HEK293 (cell line): ENCODE results near the gene SCIN.

Experiments
- CTCF ChIA-PET: fragments of 350-600 bp; formaldehyde crosslinking; extraction: SDS; loops from one replicate; lab custom pipeline; 2021; ENCODE audit warnings: antibody characterized with exemption; lab: Yijun Ruan, JAX
- POLR2A ChIA-PET: fragments of 300-600 bp; formaldehyde crosslinking; extraction: SDS; loops from one replicate; lab custom pipeline; 2020; ENCODE audit warnings: antibody characterized with exemption, inconsistent platforms; lab: Yijun Ruan, JAX
- H3K27ac ChIP-seq: fragments of 200-500 bp; sonication (Bioruptor generic); 2 replicates; pipeline ENCODE4 v1.5.1; 2014; ENCODE audit warnings: low read depth, low read length, control low read depth, inconsistent platforms; ENCODE audit errors: extremely low read depth
- H3K36me3 ChIP-seq, 2 experiments: fragments of 200-500 bp in 1 of 2; sonication (Bioruptor generic) in 1 of 2; 1 replicate in 1 of 2; 2 replicates in 1 of 2; pipeline ENCODE4 v1.5.1; 2014 to 2017; ENCODE audit warnings: inconsistent platforms in 2 of 2, low read length in 2 of 2; ENCODE audit not compliant: control insufficient read depth in 2 of 2, insufficient read depth in 1 of 2
- H3K4me1 ChIP-seq: fragments of 200-500 bp; sonication (Bioruptor generic); 2 replicates; pipeline ENCODE4 v1.5.1; 2014; ENCODE audit warnings: mild to moderate bottlenecking, low read length, inconsistent platforms; ENCODE audit not compliant: control insufficient read depth, insufficient read depth
- H3K4me3 ChIP-seq: 2 replicates; pipeline ENCODE4 v1.5.1; 2011; ENCODE audit warnings: low read depth, mild to moderate bottlenecking, control low read depth, low read length, moderate library complexity
- H3K9me3 ChIP-seq: fragments of 200-500 bp; sonication (Bioruptor generic); 2 replicates; pipeline ENCODE4 v1.5.1; 2014; ENCODE audit warnings: low read depth, low read length, inconsistent platforms; ENCODE audit not compliant: control insufficient read depth, insufficient read depth
- REPIN1 ChIP-seq: fragments of 450-650 bp; formaldehyde crosslinking; IDR thresholded peaks from 2 replicates; pipeline ENCODE4 v1.5.1; 2017; ENCODE audit warnings: missing biosample characterization, missing genetic modification characterization, low read depth
- ZBTB20 ChIP-seq: fragments of 450-650 bp; formaldehyde crosslinking; IDR thresholded peaks from 2 replicates; pipeline ENCODE4 v1.5.1; 2016; ENCODE audit warnings: missing biosample characterization, missing genetic modification characterization
- ZFP37 ChIP-seq: fragments of 450-650 bp; formaldehyde crosslinking; IDR thresholded peaks from 2 replicates; pipeline ENCODE4 v1.5.1; 2016; ENCODE audit warnings: missing biosample characterization, missing genetic modification characterization
- ZNF155 ChIP-seq: fragments of 450-650 bp; formaldehyde crosslinking; IDR thresholded peaks from 2 replicates; pipeline ENCODE4 v1.5.1; 2016; ENCODE audit warnings: missing biosample characterization, missing genetic modification characterization
- ZNF223 ChIP-seq: fragments of 450-650 bp; formaldehyde crosslinking; IDR thresholded peaks from 2 replicates; pipeline ENCODE4 v1.5.1; 2016; ENCODE audit warnings: missing biosample characterization, missing genetic modification characterization
- ZNF324 ChIP-seq: fragments of 450-650 bp; formaldehyde crosslinking; IDR thresholded peaks from 2 replicates; pipeline ENCODE4 v1.5.1; 2016; ENCODE audit warnings: missing biosample characterization, missing genetic modification characterization
- ZNF341 ChIP-seq: fragments of 450-650 bp; formaldehyde crosslinking; IDR thresholded peaks from 2 replicates; pipeline ENCODE4; 2016; ENCODE audit warnings: low read depth, missing biosample characterization, missing genetic modification characterization
- ZNF37A ChIP-seq: fragments of 450-650 bp; IDR thresholded peaks from 2 replicates; pipeline ENCODE4 v1.5.1; 2018; ENCODE audit warnings: missing biosample characterization, missing genetic modification characterization
- ZNF423 ChIP-seq: fragments of 450-650 bp; formaldehyde crosslinking; IDR thresholded peaks from 2 replicates; pipeline ENCODE4 v1.5.1; 2016; ENCODE audit warnings: missing biosample characterization, missing genetic modification characterization
- ZNF654 ChIP-seq: fragments of 450-650 bp; formaldehyde crosslinking; IDR thresholded peaks from 2 replicates; pipeline ENCODE4 v1.5.1; 2016; ENCODE audit warnings: low read depth, missing biosample characterization, missing genetic modification characterization
- TF ChIP-seq, protein P1 (sequence below): fragments of 450-650 bp; formaldehyde crosslinking; IDR thresholded peaks from 2 replicates; pipeline ENCODE4 v1.5.1; 2016; ENCODE audit warnings: missing biosample characterization, missing genetic modification characterization
- TF ChIP-seq, protein P2 (sequence below): fragments of 450-650 bp; formaldehyde crosslinking; IDR thresholded peaks from 2 replicates; pipeline ENCODE4 v1.5.1; 2016; ENCODE audit warnings: missing biosample characterization, missing genetic modification characterization, borderline replicate concordance
- TF ChIP-seq, protein P3 (sequence below): fragments of 450-650 bp; formaldehyde crosslinking; IDR thresholded peaks from 2 replicates; pipeline ENCODE4 v1.5.1; 2017; ENCODE audit warnings: missing biosample characterization, missing genetic modification characterization

Gene SCIN

DNA sequence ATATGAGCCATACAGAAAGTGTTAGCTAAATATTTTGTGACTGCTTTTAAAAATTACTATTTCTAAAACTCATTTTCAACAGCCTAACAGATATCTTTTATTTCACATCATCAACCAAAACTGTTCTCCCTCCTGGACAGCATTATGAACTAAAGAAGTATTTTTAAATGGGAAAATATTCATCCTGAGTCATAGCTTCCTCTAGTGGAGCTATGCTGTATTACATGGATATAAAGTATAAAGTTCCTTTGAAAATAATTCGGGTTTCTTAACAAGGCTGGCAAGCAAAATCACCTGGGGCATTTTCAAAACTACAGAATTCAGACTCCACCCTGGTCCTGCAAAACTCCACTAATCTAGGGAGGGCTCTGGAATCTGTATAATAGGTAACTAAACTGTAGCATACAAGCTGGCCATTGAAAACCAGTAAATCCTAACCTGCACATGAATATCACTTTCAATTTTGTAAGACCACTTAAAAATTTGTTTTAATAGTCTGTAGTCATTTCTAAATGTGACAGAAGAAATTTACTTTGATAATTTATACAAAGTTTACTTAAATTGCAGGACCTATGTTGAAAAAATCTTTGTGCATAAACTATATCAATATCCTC, 53.5 kb downstream of the SCIN start:
- H3K4me3 ChIP-seq, result no peak overlapping the region
- TF ChIP-seq ZNF37A (tag by site-specific recombination) (no peak), ZNF654 (tag by site-specific recombination) (peak; percentile 59), ZNF324 (tag by site-specific recombination) (no peak), ZNF155 (no peak), ZBTB20 (tag by site-specific recombination) (peak; percentile 18; the same call in 1 of the 2 replicates), ZNF423 (tag by site-specific recombination) (no peak), ZNF223 (tag by site-specific recombination) (no peak), ZFP37 (tag by site-specific recombination) (no peak), ZNF341 (tag by site-specific recombination) (no peak)
- TF ChIP-seq, protein P1, sequence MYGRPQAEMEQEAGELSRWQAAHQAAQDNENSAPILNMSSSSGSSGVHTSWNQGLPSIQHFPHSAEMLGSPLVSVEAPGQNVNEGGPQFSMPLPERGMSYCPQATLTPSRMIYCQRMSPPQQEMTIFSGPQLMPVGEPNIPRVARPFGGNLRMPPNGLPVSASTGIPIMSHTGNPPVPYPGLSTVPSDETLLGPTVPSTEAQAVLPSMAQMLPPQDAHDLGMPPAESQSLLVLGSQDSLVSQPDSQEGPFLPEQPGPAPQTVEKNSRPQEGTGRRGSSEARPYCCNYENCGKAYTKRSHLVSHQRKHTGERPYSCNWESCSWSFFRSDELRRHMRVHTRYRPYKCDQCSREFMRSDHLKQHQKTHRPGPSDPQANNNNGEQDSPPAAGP (tag by site-specific recombination), result no peak
- TF ChIP-seq, protein P2, sequence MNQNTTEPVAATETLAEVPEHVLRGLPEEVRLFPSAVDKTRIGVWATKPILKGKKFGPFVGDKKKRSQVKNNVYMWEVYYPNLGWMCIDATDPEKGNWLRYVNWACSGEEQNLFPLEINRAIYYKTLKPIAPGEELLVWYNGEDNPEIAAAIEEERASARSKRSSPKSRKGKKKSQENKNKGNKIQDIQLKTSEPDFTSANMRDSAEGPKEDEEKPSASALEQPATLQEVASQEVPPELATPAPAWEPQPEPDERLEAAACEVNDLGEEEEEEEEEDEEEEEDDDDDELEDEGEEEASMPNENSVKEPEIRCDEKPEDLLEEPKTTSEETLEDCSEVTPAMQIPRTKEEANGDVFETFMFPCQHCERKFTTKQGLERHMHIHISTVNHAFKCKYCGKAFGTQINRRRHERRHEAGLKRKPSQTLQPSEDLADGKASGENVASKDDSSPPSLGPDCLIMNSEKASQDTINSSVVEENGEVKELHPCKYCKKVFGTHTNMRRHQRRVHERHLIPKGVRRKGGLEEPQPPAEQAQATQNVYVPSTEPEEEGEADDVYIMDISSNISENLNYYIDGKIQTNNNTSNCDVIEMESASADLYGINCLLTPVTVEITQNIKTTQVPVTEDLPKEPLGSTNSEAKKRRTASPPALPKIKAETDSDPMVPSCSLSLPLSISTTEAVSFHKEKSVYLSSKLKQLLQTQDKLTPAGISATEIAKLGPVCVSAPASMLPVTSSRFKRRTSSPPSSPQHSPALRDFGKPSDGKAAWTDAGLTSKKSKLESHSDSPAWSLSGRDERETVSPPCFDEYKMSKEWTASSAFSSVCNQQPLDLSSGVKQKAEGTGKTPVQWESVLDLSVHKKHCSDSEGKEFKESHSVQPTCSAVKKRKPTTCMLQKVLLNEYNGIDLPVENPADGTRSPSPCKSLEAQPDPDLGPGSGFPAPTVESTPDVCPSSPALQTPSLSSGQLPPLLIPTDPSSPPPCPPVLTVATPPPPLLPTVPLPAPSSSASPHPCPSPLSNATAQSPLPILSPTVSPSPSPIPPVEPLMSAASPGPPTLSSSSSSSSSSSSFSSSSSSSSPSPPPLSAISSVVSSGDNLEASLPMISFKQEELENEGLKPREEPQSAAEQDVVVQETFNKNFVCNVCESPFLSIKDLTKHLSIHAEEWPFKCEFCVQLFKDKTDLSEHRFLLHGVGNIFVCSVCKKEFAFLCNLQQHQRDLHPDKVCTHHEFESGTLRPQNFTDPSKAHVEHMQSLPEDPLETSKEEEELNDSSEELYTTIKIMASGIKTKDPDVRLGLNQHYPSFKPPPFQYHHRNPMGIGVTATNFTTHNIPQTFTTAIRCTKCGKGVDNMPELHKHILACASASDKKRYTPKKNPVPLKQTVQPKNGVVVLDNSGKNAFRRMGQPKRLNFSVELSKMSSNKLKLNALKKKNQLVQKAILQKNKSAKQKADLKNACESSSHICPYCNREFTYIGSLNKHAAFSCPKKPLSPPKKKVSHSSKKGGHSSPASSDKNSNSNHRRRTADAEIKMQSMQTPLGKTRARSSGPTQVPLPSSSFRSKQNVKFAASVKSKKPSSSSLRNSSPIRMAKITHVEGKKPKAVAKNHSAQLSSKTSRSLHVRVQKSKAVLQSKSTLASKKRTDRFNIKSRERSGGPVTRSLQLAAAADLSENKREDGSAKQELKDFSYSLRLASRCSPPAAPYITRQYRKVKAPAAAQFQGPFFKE (tag by site-specific recombination), result no peak
- TF ChIP-seq, all 188 proteins: peak for 2
- Histone ChIP-seq H3K9me3 (no peaks in the 10 kb centered on the region), H3K36me3 (no peaks in the 10 kb centered on the region), H3K27ac (no peak overlapping the region), H3K4me1 (no peaks in the 10 kb centered on the region)
- CTCF ChIA-PET, result interaction anchor here (0.6 to 5.2 kb wide), 28 partner anchors 10 to 1248 kb away, joined by 3 to 112 read pairs (median 4); partner anchors contain the start of gene SCIN
- POLR2A ChIA-PET, result no interaction called here

DNA sequence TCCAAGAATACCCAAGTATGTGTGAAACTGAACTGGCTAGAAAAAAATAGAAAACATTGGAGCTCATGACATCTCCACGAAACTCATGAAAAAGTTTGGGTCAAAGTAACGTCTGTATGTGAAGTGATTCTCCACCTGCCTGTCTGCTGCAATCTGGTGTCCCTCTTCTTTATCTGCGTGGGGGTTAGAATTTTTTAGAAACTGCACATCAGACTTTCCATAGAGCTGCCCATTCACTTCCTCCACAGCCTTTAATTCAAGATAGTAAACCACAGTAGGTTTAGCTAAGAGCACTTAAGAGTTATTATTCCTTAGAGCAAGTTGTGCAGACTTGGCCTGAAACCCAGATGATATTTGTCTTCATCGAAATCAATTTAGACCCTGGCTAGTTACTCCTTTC, 55.3 kb downstream of the SCIN start:
- POLR2A ChIA-PET, result no interaction called here
- TF ChIP-seq REPIN1 (tag by site-specific recombination), result no peak
- TF ChIP-seq, protein P3, sequence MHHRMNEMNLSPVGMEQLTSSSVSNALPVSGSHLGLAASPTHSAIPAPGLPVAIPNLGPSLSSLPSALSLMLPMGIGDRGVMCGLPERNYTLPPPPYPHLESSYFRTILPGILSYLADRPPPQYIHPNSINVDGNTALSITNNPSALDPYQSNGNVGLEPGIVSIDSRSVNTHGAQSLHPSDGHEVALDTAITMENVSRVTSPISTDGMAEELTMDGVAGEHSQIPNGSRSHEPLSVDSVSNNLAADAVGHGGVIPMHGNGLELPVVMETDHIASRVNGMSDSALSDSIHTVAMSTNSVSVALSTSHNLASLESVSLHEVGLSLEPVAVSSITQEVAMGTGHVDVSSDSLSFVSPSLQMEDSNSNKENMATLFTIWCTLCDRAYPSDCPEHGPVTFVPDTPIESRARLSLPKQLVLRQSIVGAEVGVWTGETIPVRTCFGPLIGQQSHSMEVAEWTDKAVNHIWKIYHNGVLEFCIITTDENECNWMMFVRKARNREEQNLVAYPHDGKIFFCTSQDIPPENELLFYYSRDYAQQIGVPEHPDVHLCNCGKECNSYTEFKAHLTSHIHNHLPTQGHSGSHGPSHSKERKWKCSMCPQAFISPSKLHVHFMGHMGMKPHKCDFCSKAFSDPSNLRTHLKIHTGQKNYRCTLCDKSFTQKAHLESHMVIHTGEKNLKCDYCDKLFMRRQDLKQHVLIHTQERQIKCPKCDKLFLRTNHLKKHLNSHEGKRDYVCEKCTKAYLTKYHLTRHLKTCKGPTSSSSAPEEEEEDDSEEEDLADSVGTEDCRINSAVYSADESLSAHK (tag by site-specific recombination), result peak; percentile 64
- CTCF ChIA-PET, result interaction anchor here (0.6 to 3.2 kb wide), 6 partner anchors 13 to 636 kb away, joined by 3 to 31 read pairs (median 4); no protein-coding TSS in a partner anchor
- Histone ChIP-seq H3K4me1 (no peaks in the 10 kb centered on the region), H3K27ac (no peak overlapping the region), H3K4me3 (no peak overlapping the region), H3K36me3 (no peaks in the 10 kb centered on the region), H3K9me3 (no peaks in the 10 kb centered on the region)
